ENCODE data around the gene PGLYRP2. TPM values are rescaled to one million over a fixed set of nuclear protein-coding genes. Genes with fewer than 3 reads are reported as not detected.

PGLYRP2 gene
- total RNA-seq, 1 donor from 2014 or later, result not detected

DNA sequence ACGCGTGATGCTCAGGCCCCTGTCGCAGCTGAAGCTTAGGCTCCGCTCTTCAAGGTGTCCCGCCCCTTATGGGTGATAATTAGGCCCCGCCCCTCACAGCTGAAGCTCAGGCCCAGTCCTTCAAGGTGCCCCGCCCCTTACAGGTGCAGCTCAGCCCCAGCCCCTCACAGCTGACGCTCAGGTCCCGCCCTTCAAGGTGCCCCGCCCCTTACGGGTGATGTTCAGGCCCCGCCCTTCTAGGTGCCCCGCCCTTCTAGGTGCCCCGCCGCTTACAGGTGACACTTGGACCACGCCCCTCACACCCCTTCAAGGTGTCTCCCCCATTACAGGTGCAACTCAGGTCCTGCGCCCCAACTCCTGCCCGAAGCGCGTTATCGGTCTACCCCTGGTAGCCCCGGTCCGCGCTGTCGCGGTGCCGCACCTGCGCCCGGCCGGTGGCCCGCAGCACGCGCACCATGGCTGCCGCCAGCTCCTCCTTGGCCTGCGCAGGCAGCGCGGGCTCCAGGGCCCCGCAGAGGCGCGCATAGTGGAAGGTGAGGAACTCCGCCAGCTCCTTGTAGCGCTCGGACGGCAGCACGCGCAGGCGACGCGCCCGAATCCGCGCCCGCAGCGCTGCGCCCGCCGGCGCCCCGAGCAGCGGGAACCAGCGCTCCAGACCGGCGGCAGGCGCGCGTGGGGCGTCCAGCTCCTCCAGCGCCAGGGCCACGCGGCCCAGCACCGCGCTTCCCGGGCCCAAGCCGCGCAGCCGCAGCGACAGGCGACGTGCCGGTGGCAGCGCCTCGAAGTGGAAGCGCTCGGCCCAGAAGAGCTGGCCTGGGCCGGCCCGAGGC is 22.2 kb downstream of the PGLYRP2 start:
- H3K27me3 Mint-ChIP-seq (ENCODE audit: low read depth, unreplicated experiment), result peaks cover 66% of the 10 kb centered on the region
- H3K4me3 Mint-ChIP-seq (ENCODE audit: unreplicated experiment), result no peak overlapping the region
- H3K27ac ChIP-seq (ENCODE audit: low read depth, low read length), result no peak overlapping the region
- no peak overlapping the region for H3K9ac ChIP-seq (ENCODE audit: low read length)
- no peaks in the 10 kb centered on the region for H4K20me1 ChIP-seq (ENCODE audit: insufficient read depth, low read length)
- peaks cover 2% of the 10 kb centered on the region for H3K36me3 Mint-ChIP-seq (ENCODE audit: low read depth, unreplicated experiment)
- TF ChIP-seq EZH2 (IDR thresholded peaks at IDR 0.05; ENCODE audit: insufficient read depth, low read length), result peak; percentile 58
- TF ChIP-seq, protein P1, sequence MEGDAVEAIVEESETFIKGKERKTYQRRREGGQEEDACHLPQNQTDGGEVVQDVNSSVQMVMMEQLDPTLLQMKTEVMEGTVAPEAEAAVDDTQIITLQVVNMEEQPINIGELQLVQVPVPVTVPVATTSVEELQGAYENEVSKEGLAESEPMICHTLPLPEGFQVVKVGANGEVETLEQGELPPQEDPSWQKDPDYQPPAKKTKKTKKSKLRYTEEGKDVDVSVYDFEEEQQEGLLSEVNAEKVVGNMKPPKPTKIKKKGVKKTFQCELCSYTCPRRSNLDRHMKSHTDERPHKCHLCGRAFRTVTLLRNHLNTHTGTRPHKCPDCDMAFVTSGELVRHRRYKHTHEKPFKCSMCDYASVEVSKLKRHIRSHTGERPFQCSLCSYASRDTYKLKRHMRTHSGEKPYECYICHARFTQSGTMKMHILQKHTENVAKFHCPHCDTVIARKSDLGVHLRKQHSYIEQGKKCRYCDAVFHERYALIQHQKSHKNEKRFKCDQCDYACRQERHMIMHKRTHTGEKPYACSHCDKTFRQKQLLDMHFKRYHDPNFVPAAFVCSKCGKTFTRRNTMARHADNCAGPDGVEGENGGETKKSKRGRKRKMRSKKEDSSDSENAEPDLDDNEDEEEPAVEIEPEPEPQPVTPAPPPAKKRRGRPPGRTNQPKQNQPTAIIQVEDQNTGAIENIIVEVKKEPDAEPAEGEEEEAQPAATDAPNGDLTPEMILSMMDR (IDR thresholded peaks at IDR 0.05; ENCODE audit: insufficient read depth, low read depth, low read length), result no peak
- no peak overlapping the region for H3K27ac Mint-ChIP-seq (ENCODE audit: unreplicated experiment)
- peaks cover 5% of the 10 kb centered on the region for H3K9me3 Mint-ChIP-seq (ENCODE audit: unreplicated experiment)
- no peak for DNase-seq (ENCODE audit: low read depth)
- H3K4me2 ChIP-seq (ENCODE audit: low read length), result peak overlapping the region; percentile 55
- H3K36me3 ChIP-seq (ENCODE audit: insufficient read depth, low read length), result no peaks in the 10 kb centered on the region
- no peak overlapping the region for H3K4me3 ChIP-seq (ENCODE audit: insufficient read depth, low read depth, low read length)
- no peaks in the 10 kb centered on the region for H3K9me3 ChIP-seq (ENCODE audit: insufficient read depth, low read depth, low read length)
- H2AFZ ChIP-seq (ENCODE audit: low read depth, low read length), result no peak overlapping the region
- no peaks in the 10 kb centered on the region for H3K79me2 ChIP-seq (ENCODE audit: insufficient read depth, low read length)
- H3K4me1 Mint-ChIP-seq (ENCODE audit: low read depth, unreplicated experiment), result no peaks in the 10 kb centered on the region
- FAIRE-seq, result no peak
- peaks cover 6% of the 10 kb centered on the region for H3K4me1 ChIP-seq (ENCODE audit: insufficient read depth, low read length)
- H3K27me3 ChIP-seq (ENCODE audit: insufficient read depth, low read length), result peaks cover 24% of the 10 kb centered on the region

DNA sequence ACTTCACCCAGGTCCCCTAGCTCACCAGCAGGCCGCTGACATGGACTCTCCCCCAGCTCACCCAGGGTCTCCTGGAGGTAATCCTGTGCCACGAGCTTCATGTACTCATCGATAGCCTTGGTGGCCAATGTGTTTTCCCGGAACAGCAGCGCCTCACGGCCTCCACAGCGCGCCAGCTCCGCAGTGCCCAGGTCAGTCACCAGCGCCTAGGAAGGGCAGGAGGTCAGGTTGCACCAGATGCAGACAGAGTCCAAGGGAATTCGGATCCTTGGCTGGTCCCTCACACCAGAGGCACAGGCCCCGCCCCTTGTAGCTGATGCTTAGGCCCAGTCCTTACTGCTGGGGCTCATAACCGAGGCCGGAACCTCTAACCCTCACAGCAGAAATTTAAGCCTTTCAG is 22.9 kb downstream of the PGLYRP2 start:
- no peak overlapping the region for H2AFZ ChIP-seq (ENCODE audit: low read depth, low read length)
- Mint-ChIP-seq H3K4me1 (ENCODE audit: low read depth, unreplicated experiment) (no peaks in the 10 kb centered on the region), H3K36me3 (ENCODE audit: low read depth, unreplicated experiment) (peaks cover 2% of the 10 kb centered on the region), H3K9me3 (ENCODE audit: unreplicated experiment) (peaks cover 5% of the 10 kb centered on the region), H3K27ac (ENCODE audit: unreplicated experiment) (no peak overlapping the region), H3K27me3 (ENCODE audit: low read depth, unreplicated experiment) (peaks cover 62% of the 10 kb centered on the region), H3K4me3 (ENCODE audit: unreplicated experiment) (peak overlapping the region; percentile 27)
- FAIRE-seq (no peak), DNase-seq (ENCODE audit: low read depth) (no peak)
- no peak overlapping the region for H3K4me3 ChIP-seq (ENCODE audit: insufficient read depth, low read depth, low read length)
- H3K4me2 ChIP-seq (ENCODE audit: low read length), result no peak overlapping the region
- H3K9me3 ChIP-seq (ENCODE audit: insufficient read depth, low read depth, low read length), result no peaks in the 10 kb centered on the region
- H4K20me1 ChIP-seq (ENCODE audit: insufficient read depth, low read length), result no peaks in the 10 kb centered on the region
- no peaks in the 10 kb centered on the region for H3K36me3 ChIP-seq (ENCODE audit: insufficient read depth, low read length)
- H3K9ac ChIP-seq (ENCODE audit: low read length), result no peak overlapping the region
- H3K4me1 ChIP-seq (ENCODE audit: insufficient read depth, low read length), result peaks cover 6% of the 10 kb centered on the region
- TF ChIP-seq EZH2 (IDR thresholded peaks at IDR 0.05; ENCODE audit: insufficient read depth, low read length), result no peak
- TF ChIP-seq, protein P1 (IDR thresholded peaks at IDR 0.05; ENCODE audit: insufficient read depth, low read depth, low read length), result no peak
- H3K79me2 ChIP-seq (ENCODE audit: insufficient read depth, low read length), result no peaks in the 10 kb centered on the region
- H3K27ac ChIP-seq (ENCODE audit: low read depth, low read length), result no peak overlapping the region
- peaks cover 24% of the 10 kb centered on the region for H3K27me3 ChIP-seq (ENCODE audit: insufficient read depth, low read length)

DNA sequence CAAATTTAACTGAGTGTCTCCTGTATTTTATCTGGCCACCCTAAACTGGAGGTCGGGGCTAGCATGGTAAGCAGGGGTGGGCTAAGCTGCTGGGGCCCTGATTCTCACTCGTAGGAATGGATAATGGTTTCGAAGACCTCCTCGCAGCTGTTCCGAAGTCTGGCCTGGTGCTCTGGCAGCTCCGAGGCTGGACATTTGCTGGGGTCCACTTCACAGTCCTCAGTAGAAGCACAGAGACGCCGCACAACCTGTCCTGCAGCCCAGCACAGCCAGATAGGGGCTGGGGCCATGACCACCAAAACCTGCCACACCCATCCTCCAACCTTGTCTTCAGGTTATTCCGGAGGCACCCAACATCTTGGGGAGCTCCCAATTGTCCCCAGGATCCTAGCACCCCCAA is 23.3 kb downstream of the PGLYRP2 start:
- Histone ChIP-seq H3K4me3 (ENCODE audit: insufficient read depth, low read depth, low read length) (no peak overlapping the region), H4K20me1 (ENCODE audit: insufficient read depth, low read length) (no peaks in the 10 kb centered on the region), H3K4me1 (ENCODE audit: insufficient read depth, low read length) (peaks cover 6% of the 10 kb centered on the region), H3K4me2 (ENCODE audit: low read length) (no peak overlapping the region), H2AFZ (ENCODE audit: low read depth, low read length) (no peak overlapping the region), H3K79me2 (ENCODE audit: insufficient read depth, low read length) (no peaks in the 10 kb centered on the region), H3K9ac (ENCODE audit: low read length) (no peak overlapping the region), H3K36me3 (ENCODE audit: insufficient read depth, low read length) (no peaks in the 10 kb centered on the region), H3K9me3 (ENCODE audit: insufficient read depth, low read depth, low read length) (no peaks in the 10 kb centered on the region), H3K27me3 (ENCODE audit: insufficient read depth, low read length) (peaks cover 24% of the 10 kb centered on the region), H3K27ac (ENCODE audit: low read depth, low read length) (no peak overlapping the region)
- no peaks in the 10 kb centered on the region for H3K4me1 Mint-ChIP-seq (ENCODE audit: low read depth, unreplicated experiment)
- DNase-seq (ENCODE audit: low read depth) (no peak), FAIRE-seq (no peak)
- H3K27me3 Mint-ChIP-seq (ENCODE audit: low read depth, unreplicated experiment), result peaks cover 64% of the 10 kb centered on the region
- peaks cover 5% of the 10 kb centered on the region for H3K9me3 Mint-ChIP-seq (ENCODE audit: unreplicated experiment)
- TF ChIP-seq, protein P1 (IDR thresholded peaks at IDR 0.05; ENCODE audit: insufficient read depth, low read depth, low read length), result no peak
- TF ChIP-seq EZH2 (IDR thresholded peaks at IDR 0.05; ENCODE audit: insufficient read depth, low read length), result no peak
- peak overlapping the region; percentile 27 for H3K4me3 Mint-ChIP-seq (ENCODE audit: unreplicated experiment)
- no peak overlapping the region for H3K27ac Mint-ChIP-seq (ENCODE audit: unreplicated experiment)
- H3K36me3 Mint-ChIP-seq (ENCODE audit: low read depth, unreplicated experiment), result peaks cover 2% of the 10 kb centered on the region
